Mesodermal cell (in vitro differentiated cells): Measurements from ENCODE around the gene GIMAP4.

Source experiments
- H3K27ac ChIP-seq: 2 replicates; pipeline ENCODE4 v1.7.0; 2013; ENCODE audit warnings: mild to moderate bottlenecking, low read depth, low read length, moderate library complexity; ENCODE audit not compliant: severe bottlenecking
- H3K36me3 ChIP-seq: 2 replicates; pipeline ENCODE4 v1.7.1; 2013; ENCODE audit warnings: mild to moderate bottlenecking, low read length, moderate library complexity; ENCODE audit not compliant: control insufficient read depth, insufficient read depth
- H3K4me1 ChIP-seq: one replicate; pipeline ENCODE4 v1.7.1; 2013; ENCODE audit warnings: mild to moderate bottlenecking, low read length; ENCODE audit not compliant: insufficient read depth, control insufficient read depth, poor library complexity, severe bottlenecking
- H3K4me3 ChIP-seq: 2 replicates; pipeline ENCODE4 v1.7.0; 2013; ENCODE audit warnings: low read length, control low read depth, mild to moderate bottlenecking; ENCODE audit not compliant: insufficient read depth, poor library complexity, severe bottlenecking; ENCODE audit errors: extremely low read depth
- H3K9me3 ChIP-seq: 2 replicates; pipeline ENCODE4 v1.7.1; 2013; ENCODE audit warnings: mild to moderate bottlenecking, low read length, moderate library complexity; ENCODE audit not compliant: control insufficient read depth
- whole genome bisulfite sequencing, 2 experiments: methylation state at CpG; one replicate each; pipeline ENCODE4 v1.1.5; 2013; ENCODE audit warnings: missing lambda C conversion rate in 2 of 2; ENCODE audit not compliant: insufficient coverage in 2 of 2; 5-methylcytosine and 5-hydroxymethylcytosine counted together

GIMAP4 gene

GRCh38 chr7:150564006-150564405 is 3.2 kb upstream of the GIMAP4 start:
- peaks cover 6% of the 10 kb centered on the region for H3K9me3 ChIP-seq
- no peak overlapping the region for H3K27ac ChIP-seq
- 84 to 87% methylated on average over 4 of the region's 5 CpGs for WGBS, 2 experiments
- no peak overlapping the region for H3K4me3 ChIP-seq
- no peaks in the 10 kb centered on the region for H3K36me3 ChIP-seq
- H3K4me1 ChIP-seq = no peaks in the 10 kb centered on the region

GRCh38 chr7:150564566-150564965 is 2.6 kb upstream of the GIMAP4 start:
- Histone ChIP-seq H3K27ac (no peak overlapping the region), H3K9me3 (peaks cover 6% of the 10 kb centered on the region), H3K4me1 (no peaks in the 10 kb centered on the region), H3K36me3 (no peaks in the 10 kb centered on the region), H3K4me3 (no peak overlapping the region)
- no CpG with 5 or more reads among the region's 3 CpGs for WGBS, 2 experiments

GRCh38 chr7:150565239-150565638 is 2.0 kb upstream of the GIMAP4 start:
- no peak overlapping the region for H3K4me3 ChIP-seq
- WGBS, 2 experiments = 88 to 94% methylated on average over 5 of the region's 7 CpGs

GRCh38 chr7:150566123-150566522 is 1.1 kb upstream of the GIMAP4 start:
- Histone ChIP-seq H3K9me3 (no peaks in the 10 kb centered on the region), H3K4me1 (no peaks in the 10 kb centered on the region), H3K27ac (no peak overlapping the region), H3K36me3 (no peaks in the 10 kb centered on the region), H3K4me3 (no peak overlapping the region)
- 27 to 37% methylated on average over 2 to 3 of the region's 3 CpGs for WGBS, 2 experiments

More at GRCh38 chr7:150565239-150565638, 2.0 kb upstream of the GIMAP4 start:
- H3K27ac ChIP-seq = no peak overlapping the region
- no peaks in the 10 kb centered on the region for H3K36me3 ChIP-seq
- peaks cover 4% of the 10 kb centered on the region for H3K9me3 ChIP-seq
- H3K4me1 ChIP-seq = no peaks in the 10 kb centered on the region

GRCh38 chr7:150566572-150566971 is 618 bp upstream of the GIMAP4 start:
- no CpG with 5 or more reads among the region's 1 CpG for WGBS, 2 experiments

GRCh38 chr7:150567871-150568301 is 696 bp downstream of the GIMAP4 start:
- Histone ChIP-seq H3K4me1 (no peaks in the 10 kb centered on the region), H3K27ac (no peak overlapping the region), H3K9me3 (no peaks in the 10 kb centered on the region), H3K4me3 (no peak overlapping the region), H3K36me3 (no peaks in the 10 kb centered on the region)
- 78 to 89% methylated on average over 1 to 3 of the region's 3 CpGs for WGBS, 2 experiments

More at GRCh38 chr7:150566572-150566971, 618 bp upstream of the GIMAP4 start:
- Histone ChIP-seq H3K27ac (no peak overlapping the region), H3K36me3 (no peaks in the 10 kb centered on the region), H3K9me3 (no peaks in the 10 kb centered on the region), H3K4me3 (no peak overlapping the region), H3K4me1 (no peaks in the 10 kb centered on the region)

GRCh38 chr7:150568714-150569113 is 1.5 kb downstream of the GIMAP4 start:
- no peaks in the 10 kb centered on the region for H3K9me3 ChIP-seq
- no peaks in the 10 kb centered on the region for H3K4me1 ChIP-seq
- H3K27ac ChIP-seq = no peak overlapping the region
- 73 to 95% methylated on average over 2 of the region's 2 CpGs for WGBS, 2 experiments
- H3K4me3 ChIP-seq = no peak overlapping the region
- H3K36me3 ChIP-seq = no peaks in the 10 kb centered on the region

GRCh38 chr7:150569245-150569955 is 2.2 kb downstream of the GIMAP4 start:
- Histone ChIP-seq H3K4me3 (no peak overlapping the region), H3K36me3 (no peaks in the 10 kb centered on the region), H3K4me1 (no peaks in the 10 kb centered on the region), H3K9me3 (no peaks in the 10 kb centered on the region), H3K27ac (no peak overlapping the region)
- 69 to 75% methylated on average over 4 to 5 of the region's 7 CpGs for WGBS, 2 experiments

GRCh38 chr7:150570556-150571465 is 3.6 kb downstream of the GIMAP4 start:
- Histone ChIP-seq H3K4me3 (no peak overlapping the region), H3K4me1 (no peaks in the 10 kb centered on the region), H3K9me3 (no peaks in the 10 kb centered on the region), H3K27ac (no peak overlapping the region), H3K36me3 (no peaks in the 10 kb centered on the region)
- 80 to 100% methylated on average over 2 to 4 of the region's 5 CpGs for WGBS, 2 experiments

- Histone ChIP-seq H3K27ac (no peak overlapping the region), H3K36me3 (no peaks in the 10 kb centered on the region), H3K4me3 (no peak overlapping the region), H3K4me1 (no peaks in the 10 kb centered on the region), H3K9me3 (no peaks in the 10 kb centered on the region)
- 99 to 100% methylated on average over 7 to 10 of the region's 10 CpGs for WGBS, 2 experiments
These were observed 5.3 kb downstream of the GIMAP4 start for GRCh38 chr7:150572496-150572895.
